GM23248 (cell line): ENCODE data around the gene FAXDC2.

ENCODE experiments used
- EZH2 ChIP-seq: fragments of 200-600 bp; sonication (generic); IDR thresholded peaks from 2 replicates; pipeline ENCODE4 v1.6.1; 2018; ENCODE audit warnings: antibody characterized with exemption, mild to moderate bottlenecking; ENCODE audit not compliant: insufficient read depth, poor library complexity, severe bottlenecking
- EZH2phosphoT487 ChIP-seq: fragments of 200-600 bp; sonication (generic); IDR thresholded peaks from 2 replicates; pipeline ENCODE4 v1.6.1; 2018; ENCODE audit warnings: antibody characterized with exemption, moderate library complexity, mild to moderate bottlenecking, low read depth; ENCODE audit not compliant: insufficient read depth

- no peak for TF ChIP-seq EZH2phosphoT487
- no peak for TF ChIP-seq EZH2
Observed at GRCh38 chr5:154800582-154800981, 49.8 kb downstream of the FAXDC2 start.
